ENCODE measurements around the gene MROH8.

Gene MROH8

DNA sequence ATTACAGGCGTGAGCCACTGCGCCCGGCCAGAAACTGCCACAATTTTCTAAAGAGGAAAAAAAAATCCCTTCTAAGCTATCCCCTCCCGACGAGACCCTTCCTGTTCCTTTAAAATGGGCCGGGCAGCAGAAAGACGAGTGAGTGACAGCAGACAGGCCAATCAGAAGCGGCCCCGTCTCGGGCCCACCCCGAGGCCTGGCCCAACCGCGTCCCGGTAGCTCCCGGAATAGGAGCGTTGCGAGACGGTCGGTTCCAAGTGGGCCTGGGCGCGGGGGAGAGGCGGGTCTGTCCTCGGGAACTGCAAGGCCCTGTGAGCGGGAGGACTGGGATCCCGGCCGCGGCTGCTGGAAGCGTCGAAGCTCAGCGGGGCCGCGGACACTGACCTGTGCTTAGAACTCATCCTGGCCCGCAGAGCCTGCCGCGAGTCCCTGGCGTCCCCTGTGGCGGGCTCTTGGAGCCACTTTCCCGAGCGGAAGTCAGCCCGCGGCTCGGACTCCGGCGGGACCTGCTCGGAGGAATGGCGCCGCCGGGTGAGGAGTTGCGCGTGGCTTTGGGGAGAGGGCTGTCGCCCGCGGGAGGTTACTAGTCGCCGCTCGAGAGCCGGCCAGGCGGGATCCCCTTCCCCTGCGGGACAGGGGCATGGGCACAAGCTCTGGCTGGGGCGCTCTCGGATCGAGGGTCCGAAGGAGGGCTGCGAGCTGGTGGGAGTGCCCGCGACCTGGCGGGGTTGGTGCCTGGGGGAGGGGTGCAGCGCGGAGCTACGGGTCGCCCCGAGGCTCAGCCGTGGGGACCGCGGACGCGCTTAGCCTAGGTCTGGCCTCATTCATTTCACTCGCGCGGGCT lies at the start of gene MROH8, which contains the start of gene RPN2:
Gene MROH8, minus strand, starts transcription at position 710 of the 844 bp plus-strand sequence.
Gene RPN2, plus strand, starts transcription at position 492 of the 844 bp plus-strand sequence. Its CDS starts 27 bp downstream, at position 519.
- peak; percentile 91 for DNase-seq (ENCODE audit: low read depth)

GRCh38 chr20:37228656-37229055 lies 49.3 kb upstream of the MROH8 start:
- DNase-seq (ENCODE audit: low read depth), result no peak

GRCh38 chr20:37228082-37228481 lies 48.7 kb upstream of the MROH8 start:
- no peak for DNase-seq (ENCODE audit: low read depth)

GRCh38 chr20:37226889-37227288 lies 47.5 kb upstream of the MROH8 start:
- DNase-seq (ENCODE audit: low read depth), result no peak

DNA sequence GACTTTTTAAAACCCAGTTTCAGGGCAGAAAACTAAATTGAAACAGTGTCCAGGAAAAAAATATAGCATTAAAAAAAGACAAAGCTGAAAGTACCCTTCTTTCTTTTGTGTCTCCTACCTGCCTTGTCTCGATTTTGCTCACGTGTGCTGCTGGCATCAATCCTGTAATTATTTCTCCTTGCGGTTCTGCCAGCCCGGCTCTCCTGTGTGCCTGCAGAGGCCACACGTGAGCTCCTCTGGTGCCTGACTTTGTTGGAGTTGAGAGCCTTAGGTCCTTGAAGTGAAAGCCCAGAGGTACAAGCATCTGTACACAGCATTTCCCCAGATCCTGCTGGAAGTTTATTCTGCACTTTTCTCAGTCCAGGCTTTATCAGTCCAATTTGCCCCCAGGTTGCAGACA lies 45.8 kb upstream of the MROH8 start:
- no peak for DNase-seq (ENCODE audit: low read depth)

DNA sequence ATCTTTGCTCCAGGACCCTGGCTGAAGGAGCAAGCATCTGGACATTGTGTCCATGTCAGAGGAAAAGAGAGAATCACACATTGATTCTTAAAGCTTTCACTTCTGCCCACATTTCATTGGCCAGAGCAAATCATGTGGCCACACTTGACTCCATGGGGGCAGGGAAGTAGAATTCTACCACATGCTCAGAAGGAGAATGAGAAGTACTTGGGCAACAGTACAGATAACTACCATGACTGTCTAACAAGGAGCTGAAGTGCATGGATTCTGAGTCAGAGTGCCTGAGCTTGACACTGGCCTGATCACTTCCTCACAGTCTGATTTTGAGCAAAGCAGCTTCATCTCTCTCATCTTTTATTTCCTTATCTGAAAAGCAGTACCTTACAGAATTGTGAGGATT lies 43.7 kb upstream of the MROH8 start:
- DNase-seq (ENCODE audit: low read depth), result no peak

- DNase-seq (ENCODE audit: low read depth), result no peak
Measured at GRCh38 chr20:37222086-37222485, 42.7 kb upstream of the MROH8 start.

GRCh38 chr20:37220731-37221130 lies 41.4 kb upstream of the MROH8 start:
- DNase-seq (ENCODE audit: low read depth), result no peak

DNA sequence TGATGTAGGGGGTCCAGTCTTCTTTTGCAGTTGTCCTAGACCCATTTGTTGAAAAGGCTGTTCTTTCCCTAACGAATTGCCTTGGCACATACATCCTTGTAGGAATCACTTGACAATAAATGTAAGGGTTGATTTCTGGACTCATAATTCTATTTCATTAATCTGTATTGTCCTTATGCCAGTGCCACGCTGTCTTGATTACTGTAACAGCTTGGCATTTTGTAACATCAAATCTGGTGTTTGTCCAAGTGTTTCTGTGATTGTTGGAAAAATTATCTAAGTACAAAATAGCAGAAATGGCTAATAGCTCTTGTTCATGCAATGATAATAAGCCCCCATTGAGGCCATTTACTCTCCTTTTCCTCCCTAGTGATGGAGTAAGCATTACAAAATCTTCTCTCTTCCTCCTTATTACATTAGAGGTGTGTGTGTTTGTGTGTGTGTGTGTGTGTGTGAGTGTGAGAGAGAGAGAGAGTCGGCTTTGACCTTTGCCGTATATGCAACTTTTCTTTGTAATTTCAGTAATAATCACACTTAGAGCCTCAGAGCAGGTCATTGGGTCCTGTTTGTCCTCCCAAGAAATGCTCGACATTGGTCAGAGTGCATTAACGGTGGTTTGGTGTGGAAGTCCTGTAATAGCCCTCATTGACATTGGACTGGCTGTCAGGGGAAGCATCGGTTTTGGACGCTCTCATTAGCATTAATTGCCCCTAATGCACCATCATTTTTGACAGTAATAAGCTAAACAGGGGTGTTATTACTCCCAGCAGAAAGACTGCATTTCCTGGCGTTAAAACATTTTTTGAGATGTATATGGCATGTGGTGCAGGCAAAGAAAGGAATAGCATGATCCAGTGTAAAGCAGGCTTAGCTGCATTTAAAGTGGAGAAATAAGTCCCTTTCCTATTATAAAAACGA lies 40.7 kb upstream of the MROH8 start:
- no peak for DNase-seq (ENCODE audit: low read depth)

DNA sequence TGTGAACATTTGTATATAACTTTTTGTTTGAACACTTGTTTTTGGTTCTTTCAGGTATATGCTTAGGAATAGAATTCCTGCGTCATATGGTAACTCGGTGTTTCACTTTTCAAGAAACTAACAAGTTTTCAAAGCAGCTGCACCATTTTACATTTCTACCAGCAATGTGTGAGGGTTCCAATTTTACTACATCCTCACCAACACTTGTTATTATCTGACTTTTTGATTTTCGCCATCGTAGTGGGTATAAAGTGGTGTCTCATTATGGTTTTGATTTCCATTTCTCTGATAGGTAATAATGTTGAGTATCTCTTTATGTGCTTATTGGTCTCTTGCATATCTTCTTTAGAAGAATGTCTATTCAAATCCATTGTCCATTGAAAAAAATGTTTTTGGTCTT lies 39.6 kb upstream of the MROH8 start:
- no peak for DNase-seq (ENCODE audit: low read depth)

GRCh38 chr20:37218441-37218840 lies 39.1 kb upstream of the MROH8 start:
- no peak for DNase-seq (ENCODE audit: low read depth)

- no peak for DNase-seq (ENCODE audit: low read depth)
Measured at GRCh38 chr20:37209661-37210314, 30.4 kb upstream of the MROH8 start.

DNA sequence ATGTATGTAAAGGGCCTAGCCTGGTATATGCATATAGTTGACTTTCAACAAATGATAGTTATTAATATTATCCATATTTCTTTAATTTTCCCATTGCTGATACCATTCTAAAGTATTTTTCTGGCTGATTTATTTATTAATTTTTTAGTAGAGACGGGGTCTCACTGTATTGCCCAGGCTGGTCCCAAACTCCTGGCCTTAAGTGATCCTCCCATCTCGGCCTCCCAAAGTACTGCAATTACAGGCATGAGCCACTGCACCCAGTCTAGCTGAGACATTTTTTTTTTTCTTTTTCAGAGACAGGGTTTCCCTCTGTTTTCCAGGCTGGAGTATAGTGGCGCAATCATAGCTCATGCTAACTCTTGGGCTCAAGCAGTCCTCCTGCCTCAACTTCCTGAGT lies 29.8 kb upstream of the MROH8 start:
- DNase-seq (ENCODE audit: low read depth), result no peak

- no peak for DNase-seq (ENCODE audit: low read depth)
Measured at GRCh38 chr20:37207171-37207570, 27.8 kb upstream of the MROH8 start.

DNA sequence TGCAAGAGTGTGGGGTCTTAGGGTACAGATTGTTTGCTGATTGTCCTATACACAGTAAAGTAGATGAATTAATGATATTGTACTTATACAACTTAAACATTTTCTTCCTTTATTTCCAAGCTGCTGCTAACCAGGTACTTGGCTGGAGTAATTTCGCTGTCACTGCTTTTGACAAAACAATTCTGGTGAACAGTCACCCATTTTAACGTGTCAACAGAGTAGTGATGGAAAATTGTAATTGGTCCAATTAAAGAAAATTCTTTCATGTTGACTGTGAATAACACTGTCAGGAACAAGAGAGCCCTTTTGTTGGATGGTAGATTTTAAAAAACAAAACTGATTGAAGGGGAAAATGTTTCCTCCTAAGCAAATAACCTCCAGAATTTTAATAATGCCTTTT lies 26.4 kb upstream of the MROH8 start:
- no peak for DNase-seq (ENCODE audit: low read depth)

DNA sequence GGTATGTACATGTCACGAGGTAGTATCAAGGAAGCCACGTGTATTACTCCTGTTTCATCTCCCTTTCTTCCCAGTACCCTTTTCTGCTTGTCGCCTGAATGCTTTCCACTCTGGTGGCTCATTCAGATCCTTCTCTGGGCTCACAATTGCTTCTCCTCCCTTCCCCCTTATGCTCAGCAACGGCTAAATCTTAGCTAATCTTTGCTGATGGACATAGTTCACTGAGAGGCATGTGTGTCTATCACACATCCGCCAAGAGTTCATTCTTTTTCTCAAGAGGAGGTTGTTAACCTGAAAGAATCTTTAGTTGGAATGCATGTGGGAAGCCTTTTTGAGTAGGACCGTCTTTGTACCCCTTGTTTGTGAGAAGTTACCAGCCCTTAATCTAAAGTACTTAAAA lies 25.8 kb upstream of the MROH8 start:
- DNase-seq (ENCODE audit: low read depth), result no peak

- no peak for DNase-seq (ENCODE audit: low read depth)
Measured at GRCh38 chr20:37204056-37204455, 24.7 kb upstream of the MROH8 start.

GRCh38 chr20:37202267-37202943 lies 23.1 kb upstream of the MROH8 start:
- DNase-seq (ENCODE audit: low read depth), result no peak

- DNase-seq (ENCODE audit: low read depth), result no peak
Measured at GRCh38 chr20:37201827-37202162, 22.4 kb upstream of the MROH8 start.

GRCh38 chr20:37200926-37201826 lies 21.8 kb upstream of the MROH8 start:
- DNase-seq (ENCODE audit: low read depth), result no peak

DNA sequence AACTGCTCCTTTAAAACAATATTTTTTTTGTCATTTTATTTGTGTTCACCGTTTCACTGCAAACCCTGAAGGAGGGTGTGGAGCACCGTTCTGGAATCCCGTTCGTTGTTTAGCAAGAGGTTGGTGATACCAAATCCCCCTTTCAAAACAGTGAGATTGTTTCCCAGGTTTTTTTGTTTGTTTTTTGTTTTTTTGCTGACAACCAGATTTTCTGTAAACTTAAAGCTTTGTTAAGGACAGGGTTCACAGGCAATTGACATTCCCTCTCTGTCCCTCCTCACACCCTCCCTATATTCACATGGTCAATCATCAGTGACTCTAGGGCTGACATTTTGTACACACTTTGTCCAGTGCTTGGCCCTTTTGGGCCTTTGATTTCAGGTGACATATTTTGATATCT lies 21.0 kb upstream of the MROH8 start:
- DNase-seq (ENCODE audit: low read depth), result no peak
